ENCODE results near the gene CTDNEP1.

DNA sequence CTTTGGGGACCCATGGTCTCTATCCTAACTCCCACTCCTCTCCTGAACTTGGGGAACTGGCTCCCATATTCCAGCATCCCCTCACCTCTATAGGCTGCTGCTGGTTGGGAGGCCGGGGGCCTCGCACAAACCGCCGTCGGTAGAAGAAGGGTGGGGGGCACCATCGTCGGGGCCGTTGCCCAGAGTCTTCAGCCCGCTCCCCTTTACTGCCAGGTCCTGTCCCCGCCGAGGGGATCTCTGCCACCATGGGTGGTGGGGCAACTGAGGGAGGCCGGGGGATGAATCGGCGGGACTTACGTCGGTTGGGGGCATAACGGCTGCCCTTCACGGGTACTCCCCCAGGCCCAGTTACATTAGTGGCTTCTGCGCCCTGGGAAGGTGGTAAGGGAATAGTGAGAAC, 38.6 kb upstream of the CTDNEP1 start:
- TF ChIP-seq EZH2phosphoT487 (conservative IDR thresholded peaks at IDR 0.05; ENCODE audit: low read length) = no peak
- TF ChIP-seq, protein P1, sequence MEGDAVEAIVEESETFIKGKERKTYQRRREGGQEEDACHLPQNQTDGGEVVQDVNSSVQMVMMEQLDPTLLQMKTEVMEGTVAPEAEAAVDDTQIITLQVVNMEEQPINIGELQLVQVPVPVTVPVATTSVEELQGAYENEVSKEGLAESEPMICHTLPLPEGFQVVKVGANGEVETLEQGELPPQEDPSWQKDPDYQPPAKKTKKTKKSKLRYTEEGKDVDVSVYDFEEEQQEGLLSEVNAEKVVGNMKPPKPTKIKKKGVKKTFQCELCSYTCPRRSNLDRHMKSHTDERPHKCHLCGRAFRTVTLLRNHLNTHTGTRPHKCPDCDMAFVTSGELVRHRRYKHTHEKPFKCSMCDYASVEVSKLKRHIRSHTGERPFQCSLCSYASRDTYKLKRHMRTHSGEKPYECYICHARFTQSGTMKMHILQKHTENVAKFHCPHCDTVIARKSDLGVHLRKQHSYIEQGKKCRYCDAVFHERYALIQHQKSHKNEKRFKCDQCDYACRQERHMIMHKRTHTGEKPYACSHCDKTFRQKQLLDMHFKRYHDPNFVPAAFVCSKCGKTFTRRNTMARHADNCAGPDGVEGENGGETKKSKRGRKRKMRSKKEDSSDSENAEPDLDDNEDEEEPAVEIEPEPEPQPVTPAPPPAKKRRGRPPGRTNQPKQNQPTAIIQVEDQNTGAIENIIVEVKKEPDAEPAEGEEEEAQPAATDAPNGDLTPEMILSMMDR (IDR thresholded peaks at IDR 0.05; ENCODE audit: insufficient read depth, low read length, poor library complexity, severe bottlenecking) = no peak
